Measurements from ENCODE around the gene FXYD7. TPM values are rescaled to one million over a fixed set of nuclear protein-coding genes. Genes with fewer than 3 reads are reported as not detected.

The FXYD7 gene
- polyA plus RNA-seq, 3 donors: 0.16 TPM; not detected in 2

DNA sequence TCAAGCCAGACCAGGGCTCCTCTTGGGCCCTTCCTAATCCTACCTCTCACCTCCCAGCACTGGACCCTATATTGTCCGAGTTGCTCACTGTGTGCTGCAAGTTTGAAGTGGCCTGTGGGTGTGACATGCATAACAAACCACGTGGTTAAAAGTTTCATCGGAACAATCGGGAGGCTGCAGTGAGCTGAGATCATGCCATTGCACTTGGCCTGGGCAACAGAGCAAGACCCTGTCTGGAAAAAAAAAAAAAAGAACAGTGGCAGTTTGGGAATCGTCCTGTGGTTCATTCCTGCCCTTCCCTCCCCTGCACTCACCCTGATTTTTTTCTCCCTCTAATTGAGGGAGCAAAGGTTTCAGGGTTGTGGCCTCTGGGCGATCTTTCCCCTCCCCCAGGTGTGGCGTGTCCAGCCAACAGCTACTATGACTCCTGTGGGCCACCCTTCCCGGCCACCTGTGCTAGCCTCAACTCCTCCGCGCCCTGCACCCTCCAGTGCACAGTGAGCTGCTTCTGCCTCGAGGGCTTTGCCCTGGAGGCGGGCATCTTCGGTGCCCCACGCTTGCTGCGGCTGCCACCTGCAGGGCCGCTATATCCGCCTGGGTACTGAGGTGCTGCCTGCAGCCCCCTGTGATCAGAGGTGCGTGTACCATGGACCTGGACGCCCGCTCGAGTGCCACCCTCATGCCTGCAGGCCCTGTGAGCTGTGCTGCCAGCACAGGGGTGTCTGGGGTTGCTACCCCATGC, 43.7 kb upstream of the FXYD7 start:
- Mint-ChIP-seq H3K4me3 (no peak overlapping the region), H3K27ac (peak overlapping the region in 1 of 7 donors; percentile 23), H3K4me1 (no peaks in the 10 kb centered on the region), H3K36me3 (no peaks in the 10 kb centered on the region), H3K27me3 (ENCODE audit: low read depth in 3 of 3) (peaks cover 0 to 5% (median 2%) of the 10 kb centered on the region in 3 donors), H3K9me3 (peaks cover 0 to 6% (median 0%) of the 10 kb centered on the region in 7 donors)
- no peak overlapping the region for H2AFZ ChIP-seq (ENCODE audit: insufficient read depth, low read depth, low read length, poor library complexity, severe bottlenecking)
- no peaks in the 10 kb centered on the region for H3K9me3 ChIP-seq (replicated peaks in 1 of 2; ENCODE audit: control insufficient read depth in 1 of 2, insufficient read depth in 1 of 2, low read length in 2 of 2)
- no peaks in the 10 kb centered on the region for H3K36me3 ChIP-seq (replicated peaks in 1 of 2; ENCODE audit: control insufficient read depth in 1 of 2, insufficient read depth in 2 of 2, low read length in 2 of 2)
- H3K4me2 ChIP-seq (replicated peaks; ENCODE audit: extremely low read depth, low read length, poor library complexity, severe bottlenecking): no peak overlapping the region
- DNase-seq: no peak
- no peak overlapping the region for H3K9ac ChIP-seq (ENCODE audit: insufficient read depth, low read length, poor library complexity, severe bottlenecking)
- TF ChIP-seq, protein P1, sequence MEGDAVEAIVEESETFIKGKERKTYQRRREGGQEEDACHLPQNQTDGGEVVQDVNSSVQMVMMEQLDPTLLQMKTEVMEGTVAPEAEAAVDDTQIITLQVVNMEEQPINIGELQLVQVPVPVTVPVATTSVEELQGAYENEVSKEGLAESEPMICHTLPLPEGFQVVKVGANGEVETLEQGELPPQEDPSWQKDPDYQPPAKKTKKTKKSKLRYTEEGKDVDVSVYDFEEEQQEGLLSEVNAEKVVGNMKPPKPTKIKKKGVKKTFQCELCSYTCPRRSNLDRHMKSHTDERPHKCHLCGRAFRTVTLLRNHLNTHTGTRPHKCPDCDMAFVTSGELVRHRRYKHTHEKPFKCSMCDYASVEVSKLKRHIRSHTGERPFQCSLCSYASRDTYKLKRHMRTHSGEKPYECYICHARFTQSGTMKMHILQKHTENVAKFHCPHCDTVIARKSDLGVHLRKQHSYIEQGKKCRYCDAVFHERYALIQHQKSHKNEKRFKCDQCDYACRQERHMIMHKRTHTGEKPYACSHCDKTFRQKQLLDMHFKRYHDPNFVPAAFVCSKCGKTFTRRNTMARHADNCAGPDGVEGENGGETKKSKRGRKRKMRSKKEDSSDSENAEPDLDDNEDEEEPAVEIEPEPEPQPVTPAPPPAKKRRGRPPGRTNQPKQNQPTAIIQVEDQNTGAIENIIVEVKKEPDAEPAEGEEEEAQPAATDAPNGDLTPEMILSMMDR (IDR thresholded peaks at IDR 0.05): no peak
- H3K4me3 ChIP-seq (replicated peaks in 1 of 3; ENCODE audit: low read depth in 2 of 3, low read length in 3 of 3): no peak overlapping the region
- no peaks in the 10 kb centered on the region for H4K20me1 ChIP-seq (ENCODE audit: insufficient read depth, low read length)
- no peaks in the 10 kb centered on the region for H3K4me1 ChIP-seq (ENCODE audit: control insufficient read depth in 1 of 2, insufficient read depth in 2 of 2, low read length in 2 of 2)
- H3K27ac ChIP-seq (ENCODE audit: low read depth in 1 of 2, low read length in 2 of 2): no peak overlapping the region
- 92% methylated on average over 15 of the region's 21 CpGs for WGBS (ENCODE audit: insufficient coverage)
- H3K27me3 ChIP-seq (ENCODE audit: control insufficient read depth in 2 of 2, insufficient read depth in 2 of 2, low read length in 2 of 2): no peaks in the 10 kb centered on the region
- H3K79me2 ChIP-seq (ENCODE audit: insufficient read depth, low read length): no peaks in the 10 kb centered on the region
- intact Hi-C loops (cut with micrococcal nuclease): no loop called here

DNA sequence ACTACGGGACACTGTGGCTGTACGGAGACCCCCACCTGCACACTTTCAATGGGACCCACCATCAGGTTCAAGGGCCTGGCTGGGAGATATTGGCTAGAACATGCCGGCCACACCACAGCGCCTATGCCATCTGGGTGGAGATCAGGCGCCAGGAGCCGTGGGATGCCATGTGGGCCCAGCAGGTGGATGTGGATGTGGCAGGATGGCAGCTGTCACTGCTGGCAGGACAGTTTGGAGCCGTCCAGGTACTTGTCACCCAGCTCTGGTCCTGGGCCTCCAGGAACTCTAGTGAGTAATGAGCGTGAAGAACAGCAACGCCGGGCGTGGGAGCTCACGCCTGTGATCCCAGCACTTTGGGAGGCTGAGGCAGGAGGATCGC, 43.2 kb upstream of the FXYD7 start:
- H3K27me3 ChIP-seq (ENCODE audit: control insufficient read depth in 2 of 2, insufficient read depth in 2 of 2, low read length in 2 of 2): no peaks in the 10 kb centered on the region
- H3K9ac ChIP-seq (ENCODE audit: insufficient read depth, low read length, poor library complexity, severe bottlenecking): no peak overlapping the region
- no peak overlapping the region for H3K4me2 ChIP-seq (replicated peaks; ENCODE audit: extremely low read depth, low read length, poor library complexity, severe bottlenecking)
- no peak overlapping the region for H3K27ac Mint-ChIP-seq
- TF ChIP-seq, protein P1 (IDR thresholded peaks at IDR 0.05): no peak
- no peaks in the 10 kb centered on the region for H3K4me1 Mint-ChIP-seq
- H3K27me3 Mint-ChIP-seq (ENCODE audit: low read depth in 3 of 3): peaks cover 0 to 5% (median 2%) of the 10 kb centered on the region in 3 donors
- H2AFZ ChIP-seq (ENCODE audit: insufficient read depth, low read depth, low read length, poor library complexity, severe bottlenecking): no peak overlapping the region
- intact Hi-C loops (cut with micrococcal nuclease): no loop called here
- DNase-seq: no peak
- H3K9me3 ChIP-seq (replicated peaks in 1 of 2; ENCODE audit: control insufficient read depth in 1 of 2, insufficient read depth in 1 of 2, low read length in 2 of 2): no peaks in the 10 kb centered on the region
- no peaks in the 10 kb centered on the region for H3K79me2 ChIP-seq (ENCODE audit: insufficient read depth, low read length)
- no peaks in the 10 kb centered on the region for H3K36me3 Mint-ChIP-seq
- no peak overlapping the region for H3K4me3 Mint-ChIP-seq
- no peaks in the 10 kb centered on the region for H4K20me1 ChIP-seq (ENCODE audit: insufficient read depth, low read length)
- no peaks in the 10 kb centered on the region for H3K36me3 ChIP-seq (replicated peaks in 1 of 2; ENCODE audit: control insufficient read depth in 1 of 2, insufficient read depth in 2 of 2, low read length in 2 of 2)
- no peaks in the 10 kb centered on the region for H3K4me1 ChIP-seq (ENCODE audit: control insufficient read depth in 1 of 2, insufficient read depth in 2 of 2, low read length in 2 of 2)
- no peak overlapping the region for H3K27ac ChIP-seq (ENCODE audit: low read depth in 1 of 2, low read length in 2 of 2)
- 94% methylated on average over 13 of the region's 13 CpGs for WGBS (ENCODE audit: insufficient coverage)
- no peak overlapping the region for H3K4me3 ChIP-seq (replicated peaks in 1 of 3; ENCODE audit: low read depth in 2 of 3, low read length in 3 of 3)
- peaks cover 0 to 6% (median 0%) of the 10 kb centered on the region in 7 donors for H3K9me3 Mint-ChIP-seq

All from CD14-positive monocyte (primary cell).